Measurements from ENCODE around the gene PNMA6A. TPM values are rescaled to one million over a fixed set of nuclear protein-coding genes. Genes with fewer than 3 reads are reported as not detected.
"Not testable (repeated sequence)": the region's sequence is repeated elsewhere in the genome, so short reads cannot be mapped to it uniquely, and the experiment has no call there.

PNMA6A gene
- total RNA-seq, 4 donors from 2014 or later = 2.3 to 4.9 (median 4.4) TPM

DNA sequence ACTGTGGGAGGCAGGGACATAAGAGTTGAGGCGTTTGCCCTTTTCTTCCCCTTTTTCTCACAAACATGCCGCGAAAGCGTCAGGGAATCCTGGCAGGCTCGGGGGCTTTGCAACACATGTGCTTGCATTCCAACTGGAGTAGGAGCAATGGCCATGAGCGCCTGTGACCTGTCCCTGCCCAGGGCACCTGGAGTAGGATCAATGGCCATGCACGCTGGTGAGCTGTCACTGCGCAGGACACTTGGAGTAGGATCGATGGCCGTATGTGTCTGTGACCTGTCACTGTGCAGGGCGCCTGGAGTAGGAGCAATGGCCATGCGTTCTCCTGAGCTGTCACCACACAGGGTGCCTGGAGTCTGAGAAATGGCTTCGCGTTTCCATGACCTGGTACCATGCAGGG is 51.2 kb downstream of the PNMA6A start:
- intact Hi-C loops (cut with DNase I); H3K4me1 ChIP-seq; DNase-seq; H3K36me3 ChIP-seq; H3K27ac ChIP-seq; H3K4me3 ChIP-seq (replicated peaks in 1 of 3); H3K27me3 ChIP-seq; H3K9me3 ChIP-seq: not testable (repeated sequence)
- WGBS, 2 donors = no CpG with 5 or more reads among the region's 14 CpGs

Small RNA genes lying within 50 kb of the gene (small RNA-seq; reads per million reads assigned to genes)
- gene AC243428.1 = not detected

Other genes starting within 250 kb of the PNMA6A start
- 10 to 100 TPM; 41.9 to 64.7 (median 61.8) TPM for gene CETN2, start 241.7 kb upstream of the PNMA6A start, total RNA-seq
- gene NSDHL, start 241.4 kb upstream of the PNMA6A start, total RNA-seq = 10 to 100 TPM; 11.2 to 20.3 (median 17.0) TPM
- gene ZNF185, start 174.4 kb upstream of the PNMA6A start, total RNA-seq = 10 to 100 TPM; 23.2 to 70.4 (median 39.0) TPM
- not detected for gene PNMA5, start 78.3 kb upstream of the PNMA6A start, total RNA-seq
- 1 to 10 TPM in 3 of 4 donors, under 1 TPM in 1; 0.29 to 2.3 (median 1.6) TPM for gene PNMA3, start 16.0 kb upstream of the PNMA6A start, total RNA-seq
- not detected for gene MAGEA1, start 106.8 kb downstream of the PNMA6A start, total RNA-seq
- not detected for gene PNMA6F, start 249.3 kb downstream of the PNMA6A start, total RNA-seq